8988T (cell line): ENCODE results near the gene SLC44A5.
"Not testable (repeated sequence)": the region's sequence is repeated elsewhere in the genome, so short reads cannot be mapped to it uniquely, and the experiment has no call there.

Experiments
- DNase-seq: peaks from one replicate; pipeline ENCODE4 v3.0.0; 2011

SLC44A5 gene

GRCh38 chr1:75353051-75353450 is 257.9 kb downstream of the SLC44A5 start:
- DNase-seq = no peak

GRCh38 chr1:75345538-75346292 is 265.2 kb downstream of the SLC44A5 start:
- DNase-seq = no peak

DNA sequence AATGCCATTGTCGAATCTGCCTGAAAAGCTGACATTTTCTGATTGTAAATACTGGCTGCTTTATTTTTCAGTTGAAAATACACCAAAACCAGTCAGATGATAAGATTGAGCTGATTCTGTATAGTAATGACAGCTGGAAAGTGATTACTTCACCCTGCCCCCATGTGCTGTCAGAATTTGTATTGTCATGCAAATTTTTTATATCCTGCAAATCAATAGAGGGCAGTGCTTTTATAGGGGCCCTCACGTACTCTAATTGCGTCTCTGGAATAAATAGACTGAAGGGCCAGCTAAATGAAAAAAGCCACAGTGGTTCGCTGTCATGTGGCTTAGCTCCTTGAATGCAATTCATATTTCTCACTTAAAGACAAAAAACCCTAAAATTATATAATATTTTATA is 268.1 kb downstream of the SLC44A5 start:
- DNase-seq = no peak

GRCh38 chr1:75341537-75341936 is 269.4 kb downstream of the SLC44A5 start:
- no peak for DNase-seq

DNA sequence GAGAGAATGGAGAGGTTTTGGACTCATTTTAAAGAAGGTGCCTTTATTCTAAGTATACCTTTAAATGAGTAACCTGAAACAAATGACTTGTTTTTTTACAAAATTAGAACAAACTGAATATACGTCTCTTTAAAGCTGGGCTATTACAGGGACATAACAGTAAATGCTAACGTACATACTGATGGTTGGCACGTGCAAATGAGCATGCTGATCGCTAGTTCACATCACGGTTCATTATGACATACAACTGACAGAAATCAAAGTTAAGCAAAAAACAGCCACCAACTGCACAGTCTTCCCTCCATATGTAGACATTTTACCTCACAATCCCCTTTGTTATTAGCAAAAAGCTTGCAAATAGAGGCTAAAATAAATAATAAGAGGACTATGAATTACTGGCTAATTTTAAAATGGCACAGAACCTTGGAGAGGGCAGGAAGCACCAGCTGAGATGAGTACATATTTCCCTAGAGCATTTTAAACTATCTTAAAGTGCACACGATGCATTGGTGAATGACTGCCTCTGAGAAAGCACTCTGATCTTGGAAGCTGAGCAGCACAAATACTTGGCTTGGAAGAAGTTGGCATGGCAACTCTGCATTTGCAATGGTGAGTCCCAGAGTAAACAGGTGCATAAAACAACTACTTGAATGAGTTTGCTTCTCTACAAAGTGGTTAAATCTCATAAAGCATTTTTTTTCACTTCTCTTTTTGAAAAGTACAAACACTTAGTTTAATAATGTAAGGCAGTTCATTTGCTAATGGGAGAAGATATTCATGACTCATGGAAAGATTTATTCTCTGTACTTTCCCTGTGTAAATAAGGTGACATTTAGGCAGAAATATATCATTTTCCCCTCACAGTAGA is 272.1 kb downstream of the SLC44A5 start:
- no peak for DNase-seq

DNA sequence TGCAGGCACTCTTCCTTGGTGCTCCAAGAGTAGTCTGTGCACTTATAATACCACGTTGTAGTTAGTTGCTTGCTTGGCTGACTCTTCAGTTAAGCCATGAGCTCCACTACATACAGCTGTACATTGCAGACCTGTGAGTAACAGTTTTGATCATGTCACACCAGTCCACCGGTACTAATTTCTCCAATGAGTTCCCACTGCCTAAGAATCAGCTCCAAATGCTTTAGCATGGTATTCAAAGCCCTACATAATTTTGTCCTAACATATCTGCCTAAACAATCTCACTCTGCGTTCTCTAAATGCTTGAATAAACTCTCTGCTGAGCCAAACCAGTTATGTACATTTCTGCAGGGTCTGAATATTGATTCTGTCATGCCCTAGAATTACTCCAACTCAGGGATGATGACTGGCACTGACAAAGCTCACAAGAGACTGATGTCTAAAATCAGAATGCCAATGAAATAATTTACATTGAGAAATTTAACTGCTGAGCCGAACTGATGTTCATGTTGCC is 276.0 kb downstream of the SLC44A5 start:
- no peak for DNase-seq

DNA sequence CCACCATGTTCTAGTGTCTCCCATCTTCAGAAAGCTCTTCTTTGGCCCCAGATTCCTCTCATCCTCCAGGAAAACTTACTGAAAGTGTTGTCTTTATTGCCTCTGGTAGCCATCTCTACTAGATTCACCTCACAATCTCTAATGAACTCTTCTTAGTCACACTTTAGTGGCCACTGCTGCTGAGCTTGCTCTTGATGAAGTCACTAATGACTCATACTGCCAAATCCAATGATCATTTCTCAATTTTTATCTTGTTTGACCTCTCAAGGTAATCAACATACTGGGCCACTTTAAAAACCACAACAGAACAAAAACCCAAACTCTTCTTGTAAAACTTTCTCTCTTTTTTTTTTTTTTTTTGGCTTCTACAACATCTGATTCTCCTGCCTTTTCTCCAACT is 280.3 kb downstream of the SLC44A5 start:
- no peak for DNase-seq

GRCh38 chr1:75328691-75329090 is 282.2 kb downstream of the SLC44A5 start:
- no peak for DNase-seq

GRCh38 chr1:75327395-75327794 is 283.5 kb downstream of the SLC44A5 start:
- no peak for DNase-seq

- no peak for DNase-seq
Observed at GRCh38 chr1:75317976-75318375, 292.9 kb downstream of the SLC44A5 start.

- no peak for DNase-seq
Observed at GRCh38 chr1:75316230-75316629, 294.7 kb downstream of the SLC44A5 start.

DNA sequence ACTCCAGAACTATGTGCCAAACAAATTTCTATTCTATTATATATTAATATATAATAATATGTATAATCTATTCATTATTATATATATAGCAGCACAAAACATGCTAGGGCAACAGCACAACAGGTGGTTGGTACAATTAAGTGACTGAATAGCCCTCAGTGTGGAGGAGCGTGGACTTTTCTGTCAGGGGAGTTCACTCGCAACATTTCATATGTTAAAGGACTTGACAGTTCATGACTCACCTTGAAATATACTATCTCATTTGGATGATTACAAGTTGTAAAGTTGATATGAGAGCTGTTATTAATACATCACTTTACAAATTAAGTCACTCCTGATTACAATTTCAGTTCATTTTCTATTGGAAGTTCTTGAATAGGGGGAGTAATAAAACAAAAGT is 298.3 kb downstream of the SLC44A5 start:
- DNase-seq = no peak

DNA sequence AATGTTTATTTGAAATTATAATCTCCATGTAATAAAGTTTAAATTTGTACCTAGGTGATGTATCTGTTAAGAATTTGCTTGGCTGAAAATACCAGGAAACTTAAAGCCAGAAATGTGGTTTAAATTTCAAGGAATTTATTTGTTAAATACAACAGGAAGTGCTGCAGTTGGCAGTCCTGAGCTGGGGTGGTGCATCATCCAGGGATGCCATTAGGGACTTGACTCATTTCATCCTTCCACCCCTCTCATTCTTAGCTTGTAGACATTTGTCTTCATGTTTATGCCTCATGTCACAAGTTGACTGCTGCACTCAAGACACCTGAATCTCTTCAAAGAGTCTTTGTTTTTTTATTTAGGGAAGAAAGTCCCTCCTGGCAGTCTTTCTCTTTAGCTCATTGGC is 300.8 kb downstream of the SLC44A5 start:
- no peak for DNase-seq

DNA sequence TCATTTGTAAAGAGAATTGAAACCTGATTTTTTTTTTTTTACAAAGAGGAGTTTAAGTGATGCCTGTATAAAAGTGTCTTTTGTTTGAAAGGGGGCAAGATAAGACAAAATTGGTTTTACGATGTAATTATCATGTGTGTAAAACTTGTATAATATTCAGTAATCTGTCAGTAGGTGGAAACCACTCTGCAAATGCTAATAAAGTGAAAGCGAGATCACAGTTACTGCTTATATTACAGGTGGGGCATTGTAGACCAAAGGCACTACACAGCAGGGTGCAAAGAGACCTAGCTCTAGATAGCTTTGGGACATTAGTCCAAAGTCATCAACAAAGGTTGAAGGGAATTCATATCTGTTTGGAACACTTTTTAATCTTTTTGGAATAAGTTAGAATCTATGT is 302.5 kb downstream of the SLC44A5 start:
- DNase-seq = no peak

DNA sequence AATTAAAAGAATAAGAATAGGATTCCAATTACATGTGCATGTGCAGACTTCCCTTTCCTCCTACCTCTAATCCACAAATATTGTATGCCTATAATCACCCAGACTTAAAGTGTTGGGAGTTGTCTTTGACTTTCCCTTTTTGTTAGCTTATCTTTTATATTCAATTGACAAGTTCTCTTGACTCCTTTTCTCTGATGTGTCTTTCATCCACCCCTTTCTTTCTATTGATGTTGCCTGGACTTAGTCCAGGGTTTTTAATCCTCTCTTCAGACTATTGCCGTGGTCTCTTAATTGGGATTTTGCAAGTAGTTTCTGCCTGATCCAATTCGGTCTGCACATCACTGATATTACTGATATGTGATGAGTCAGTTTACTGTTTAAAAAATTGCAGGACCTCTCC is 305.9 kb downstream of the SLC44A5 start:
- no peak for DNase-seq

GRCh38 chr1:75293270-75293669 is 317.6 kb downstream of the SLC44A5 start:
- no peak for DNase-seq

DNA sequence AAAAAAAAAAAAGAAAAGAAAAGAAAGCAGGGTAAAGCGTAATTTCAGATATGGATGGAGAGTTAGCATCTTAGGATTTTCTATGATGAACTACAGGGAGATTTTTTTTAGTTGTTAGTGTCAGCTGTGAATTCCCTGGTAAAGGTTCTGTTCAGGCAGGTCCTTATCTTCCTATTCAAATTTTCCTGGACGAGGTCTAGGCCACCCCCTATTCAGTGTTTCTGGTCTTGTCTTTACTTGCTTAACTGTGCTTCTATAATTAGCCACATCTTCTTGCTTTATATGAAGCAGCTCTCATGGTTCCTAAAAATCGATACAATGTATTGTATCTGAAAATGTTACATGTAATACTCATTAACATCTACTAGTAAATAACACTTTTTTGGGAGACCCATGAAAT is 318.9 kb downstream of the SLC44A5 start:
- DNase-seq = no peak

DNA sequence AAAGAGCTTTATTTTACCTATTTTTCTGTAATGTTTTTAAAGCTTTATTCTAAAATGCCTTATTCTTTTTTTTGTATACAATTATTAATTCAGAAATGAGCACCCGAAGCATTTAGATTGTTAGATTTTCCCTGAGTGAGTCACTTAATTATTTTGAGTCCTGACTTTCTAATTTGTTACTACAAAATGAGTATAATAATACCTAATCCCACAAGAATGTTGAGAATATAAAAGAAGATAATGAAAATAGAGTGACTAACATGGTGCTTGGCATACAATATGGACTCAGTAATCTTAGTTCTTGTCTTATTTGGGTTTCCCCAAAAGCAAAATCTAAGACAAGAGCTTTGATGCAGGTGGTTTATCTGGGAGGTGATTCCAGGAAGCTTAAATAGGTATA is 334.5 kb downstream of the SLC44A5 start:
- no peak for DNase-seq

DNA sequence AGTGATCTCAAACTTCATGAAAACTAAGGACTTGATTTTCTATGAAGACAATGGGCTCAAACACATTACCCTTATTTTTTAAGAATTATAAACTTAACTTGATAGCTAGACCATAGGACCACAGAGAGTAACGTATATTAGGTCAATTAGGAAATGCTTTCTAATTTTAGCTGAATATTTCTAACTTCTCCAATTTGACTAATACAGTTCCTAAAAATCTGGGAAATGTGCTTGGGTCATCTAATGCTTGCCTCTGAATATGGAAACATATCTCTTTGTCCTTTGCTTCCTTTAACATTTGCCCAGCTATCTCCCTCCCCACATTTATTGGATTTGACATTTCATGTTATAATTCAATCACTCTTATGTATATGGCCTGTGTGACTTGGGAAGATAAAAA is 335.3 kb downstream of the SLC44A5 start:
- DNase-seq = no peak

GRCh38 chr1:75274920-75275506 is 335.9 kb downstream of the SLC44A5 start:
- no peak for DNase-seq

DNA sequence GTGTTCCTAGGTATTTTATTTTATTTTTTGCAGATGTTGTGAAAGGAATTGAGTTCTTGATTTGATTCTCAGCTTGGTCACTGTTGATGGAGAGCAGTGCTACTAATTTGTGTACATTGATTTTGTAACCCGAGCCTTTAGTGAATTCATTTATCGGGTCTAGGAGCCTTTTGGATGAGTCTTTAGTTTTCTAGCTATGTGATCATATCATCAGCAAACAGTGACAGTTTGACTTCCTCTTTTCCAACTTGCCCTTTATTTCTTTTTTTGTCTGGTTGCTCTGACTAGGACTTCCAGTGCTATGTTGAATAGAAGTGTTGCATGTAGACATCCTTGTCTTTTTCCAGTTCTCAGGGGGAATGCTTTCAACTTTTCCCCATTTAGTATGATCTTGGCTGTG is 337.8 kb downstream of the SLC44A5 start:
- no peak for DNase-seq

GRCh38 chr1:75265792-75266191 is 345.1 kb downstream of the SLC44A5 start:
- no peak for DNase-seq

- DNase-seq = no peak
Observed at GRCh38 chr1:75264112-75264511, 346.8 kb downstream of the SLC44A5 start.

GRCh38 chr1:75263616-75264015 is 347.3 kb downstream of the SLC44A5 start:
- not testable (repeated sequence) for DNase-seq
